ENCODE measurements around the gene NUP210.

The NUP210 gene

GRCh38 chr3:13372656-13373055 lies 47.5 kb downstream of the NUP210 start:
- no peak overlapping the region for H3K4me3 ChIP-seq (ENCODE audit: low read depth, low read length)
- DNase-seq (ENCODE audit: low read depth) = no peak
- TF ChIP-seq CTCF (conservative IDR thresholded peaks at IDR 0.05; ENCODE audit: low read depth, low read length) = no peak

GRCh38 chr3:13372126-13372525 lies 48.0 kb downstream of the NUP210 start:
- DNase-seq (ENCODE audit: low read depth) = no peak
- no peak overlapping the region for H3K4me3 ChIP-seq (ENCODE audit: low read depth, low read length)
- TF ChIP-seq CTCF (conservative IDR thresholded peaks at IDR 0.05; ENCODE audit: low read depth, low read length) = no peak

GRCh38 chr3:13371100-13372075 lies 48.7 kb downstream of the NUP210 start:
- H3K4me3 ChIP-seq (ENCODE audit: low read depth, low read length) = no peak overlapping the region
- DNase-seq (ENCODE audit: low read depth) = no peak
- TF ChIP-seq CTCF (conservative IDR thresholded peaks at IDR 0.05; ENCODE audit: low read depth, low read length) = no peak

- no peak for TF ChIP-seq CTCF (conservative IDR thresholded peaks at IDR 0.05; ENCODE audit: low read depth, low read length)
- DNase-seq (ENCODE audit: low read depth) = no peak
- no peak overlapping the region for H3K4me3 ChIP-seq (ENCODE audit: low read depth, low read length)
These were observed 49.5 kb downstream of the NUP210 start for GRCh38 chr3:13370609-13371008.

GRCh38 chr3:13370055-13370454 lies 50.1 kb downstream of the NUP210 start:
- no peak for TF ChIP-seq CTCF (conservative IDR thresholded peaks at IDR 0.05; ENCODE audit: low read depth, low read length)
- no peak for DNase-seq (ENCODE audit: low read depth)
- H3K4me3 ChIP-seq (ENCODE audit: low read depth, low read length) = no peak overlapping the region

- H3K4me3 ChIP-seq (ENCODE audit: low read depth, low read length) = no peak overlapping the region
- no peak for DNase-seq (ENCODE audit: low read depth)
- TF ChIP-seq CTCF (conservative IDR thresholded peaks at IDR 0.05; ENCODE audit: low read depth, low read length) = no peak
These were observed 51.3 kb downstream of the NUP210 start for GRCh38 chr3:13368834-13369233.

GRCh38 chr3:13367728-13368127 lies 52.4 kb downstream of the NUP210 start:
- no peak for TF ChIP-seq CTCF (conservative IDR thresholded peaks at IDR 0.05; ENCODE audit: low read depth, low read length)

More at GRCh38 chr3:13367728-13368127, 52.4 kb downstream of the NUP210 start:
- no peak for DNase-seq (ENCODE audit: low read depth)
- no peak overlapping the region for H3K4me3 ChIP-seq (ENCODE audit: low read depth, low read length)

All from choroid plexus epithelial cell (primary cell).